ENCODE results near the gene MTARC2. TPM values are rescaled to one million over a fixed set of nuclear protein-coding genes. Genes with fewer than 3 reads are reported as not detected.

The MTARC2 gene
- total and polyA plus RNA-seq, 2 of the 13 experiments (the other 11 are each of a cell fraction or from before 2014, with no cell fraction given) = 8.5 to 10.1 TPM

DNA sequence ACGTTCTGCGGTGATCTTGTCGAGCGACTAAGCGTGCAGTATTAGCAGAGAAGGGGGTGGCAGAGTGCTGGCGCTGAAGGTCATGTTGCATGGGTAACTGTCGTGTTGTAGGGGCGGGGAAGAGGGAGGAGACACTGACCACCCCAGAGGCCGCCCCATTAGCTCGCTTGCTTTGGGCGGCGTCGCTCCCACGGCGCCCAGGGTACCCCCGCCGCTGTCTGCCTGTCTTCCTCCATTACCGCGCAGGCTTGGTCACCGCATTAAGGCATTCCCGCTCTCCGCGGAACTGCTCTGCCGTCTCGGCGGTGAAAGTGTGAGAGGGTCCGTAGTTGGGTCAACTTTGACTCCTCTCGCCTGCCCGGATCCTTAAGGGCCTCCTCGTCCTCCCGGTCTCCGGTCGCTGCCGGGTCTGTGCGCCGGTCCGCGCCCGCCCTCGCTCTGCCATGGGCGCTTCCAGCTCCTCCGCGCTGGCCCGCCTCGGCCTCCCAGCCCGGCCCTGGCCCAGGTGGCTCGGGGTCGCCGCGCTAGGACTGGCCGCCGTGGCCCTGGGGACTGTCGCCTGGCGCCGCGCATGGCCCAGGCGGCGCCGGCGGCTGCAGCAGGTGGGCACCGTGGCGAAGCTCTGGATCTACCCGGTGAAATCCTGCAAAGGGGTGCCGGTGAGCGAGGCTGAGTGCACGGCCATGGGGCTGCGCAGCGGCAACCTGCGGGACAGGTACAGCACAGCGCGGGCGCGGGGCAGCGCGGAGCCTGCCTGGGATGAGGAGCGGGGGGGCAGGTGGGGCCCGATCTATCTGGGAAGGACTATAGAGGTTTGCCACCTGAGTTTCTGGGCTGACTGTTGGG, at the start of gene MTARC2 (continued):
- TF ChIP-seq ETV6 (CRISPR knock-in tag; conservative IDR thresholded peaks at IDR 0.05) = no peak
- TF ChIP-seq MTF1 (CRISPR knock-in tag; IDR thresholded peaks at IDR 0.05) = no peak
- TF ChIP-seq, protein P1, sequence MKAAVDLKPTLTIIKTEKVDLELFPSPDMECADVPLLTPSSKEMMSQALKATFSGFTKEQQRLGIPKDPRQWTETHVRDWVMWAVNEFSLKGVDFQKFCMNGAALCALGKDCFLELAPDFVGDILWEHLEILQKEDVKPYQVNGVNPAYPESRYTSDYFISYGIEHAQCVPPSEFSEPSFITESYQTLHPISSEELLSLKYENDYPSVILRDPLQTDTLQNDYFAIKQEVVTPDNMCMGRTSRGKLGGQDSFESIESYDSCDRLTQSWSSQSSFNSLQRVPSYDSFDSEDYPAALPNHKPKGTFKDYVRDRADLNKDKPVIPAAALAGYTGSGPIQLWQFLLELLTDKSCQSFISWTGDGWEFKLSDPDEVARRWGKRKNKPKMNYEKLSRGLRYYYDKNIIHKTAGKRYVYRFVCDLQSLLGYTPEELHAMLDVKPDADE (CRISPR knock-in tag; IDR thresholded peaks at IDR 0.05) = 0 out of 2 replicates have a peak, but pooled peaks have one; percentile 36
- no peak for TF ChIP-seq ZNF512 (CRISPR knock-in tag; IDR thresholded peaks at IDR 0.05)
- TF ChIP-seq ZBTB42 (CRISPR knock-in tag; IDR thresholded peaks at IDR 0.05) = no peak
- TF ChIP-seq ZNF687 (CRISPR knock-in tag; IDR thresholded peaks at IDR 0.05) = peak; percentile 91
- no peak for TF ChIP-seq CHD4 (IDR thresholded peaks at IDR 0.05; ENCODE audit: borderline replicate concordance, low read length)
- TF ChIP-seq ZFP91 (CRISPR knock-in tag; IDR thresholded peaks at IDR 0.05; ENCODE audit: borderline replicate concordance) = peak; percentile 78
- TF ChIP-seq, protein P2, sequence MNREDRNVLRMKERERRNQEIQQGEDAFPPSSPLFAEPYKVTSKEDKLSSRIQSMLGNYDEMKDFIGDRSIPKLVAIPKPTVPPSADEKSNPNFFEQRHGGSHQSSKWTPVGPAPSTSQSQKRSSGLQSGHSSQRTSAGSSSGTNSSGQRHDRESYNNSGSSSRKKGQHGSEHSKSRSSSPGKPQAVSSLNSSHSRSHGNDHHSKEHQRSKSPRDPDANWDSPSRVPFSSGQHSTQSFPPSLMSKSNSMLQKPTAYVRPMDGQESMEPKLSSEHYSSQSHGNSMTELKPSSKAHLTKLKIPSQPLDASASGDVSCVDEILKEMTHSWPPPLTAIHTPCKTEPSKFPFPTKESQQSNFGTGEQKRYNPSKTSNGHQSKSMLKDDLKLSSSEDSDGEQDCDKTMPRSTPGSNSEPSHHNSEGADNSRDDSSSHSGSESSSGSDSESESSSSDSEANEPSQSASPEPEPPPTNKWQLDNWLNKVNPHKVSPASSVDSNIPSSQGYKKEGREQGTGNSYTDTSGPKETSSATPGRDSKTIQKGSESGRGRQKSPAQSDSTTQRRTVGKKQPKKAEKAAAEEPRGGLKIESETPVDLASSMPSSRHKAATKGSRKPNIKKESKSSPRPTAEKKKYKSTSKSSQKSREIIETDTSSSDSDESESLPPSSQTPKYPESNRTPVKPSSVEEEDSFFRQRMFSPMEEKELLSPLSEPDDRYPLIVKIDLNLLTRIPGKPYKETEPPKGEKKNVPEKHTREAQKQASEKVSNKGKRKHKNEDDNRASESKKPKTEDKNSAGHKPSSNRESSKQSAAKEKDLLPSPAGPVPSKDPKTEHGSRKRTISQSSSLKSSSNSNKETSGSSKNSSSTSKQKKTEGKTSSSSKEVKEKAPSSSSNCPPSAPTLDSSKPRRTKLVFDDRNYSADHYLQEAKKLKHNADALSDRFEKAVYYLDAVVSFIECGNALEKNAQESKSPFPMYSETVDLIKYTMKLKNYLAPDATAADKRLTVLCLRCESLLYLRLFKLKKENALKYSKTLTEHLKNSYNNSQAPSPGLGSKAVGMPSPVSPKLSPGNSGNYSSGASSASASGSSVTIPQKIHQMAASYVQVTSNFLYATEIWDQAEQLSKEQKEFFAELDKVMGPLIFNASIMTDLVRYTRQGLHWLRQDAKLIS (CRISPR knock-in tag; IDR thresholded peaks at IDR 0.05) = no peak
- no peak for TF ChIP-seq NFE2 (CRISPR knock-in tag; IDR thresholded peaks at IDR 0.05)
- peak; percentile 3; the same call in 1 of the 2 replicates for TF ChIP-seq CTCF (CRISPR knock-in tag; IDR thresholded peaks at IDR 0.05)
- TF ChIP-seq PLRG1 (conservative IDR thresholded peaks at IDR 0.05) = no peak
- peak; percentile 57; the same call in 1 of the 2 replicates for TF ChIP-seq PHF21A (CRISPR knock-in tag; IDR thresholded peaks at IDR 0.05)

Data from HepG2 (cell line).